A549 (cell line): ENCODE data around the gene GREB1. TPM values are rescaled to one million over a fixed set of nuclear protein-coding genes. Genes with fewer than 3 reads are reported as not detected.

ENCODE experiments used
- ATAC-seq, 2 experiments: fragments of 200-7000 bp in 1 of 2; fragments of >200 bp in 1 of 2; cut with Nextera tagmentation in 1 of 2; cut with Tn5 transposase in 1 of 2; 3 replicates each; pipeline versions ENCODE4 v1.8.0 to v1.9.1; 2018 to 2020; ENCODE audit warnings: mild to moderate bottlenecking in 1 of 2, moderate library complexity in 1 of 2
- CTCF ChIA-PET: fragments of 300-600 bp; sonication (Branson Sonifier 250); formaldehyde crosslinking; extraction: SDS; loops from one replicate; lab custom pipeline; 2021; ENCODE audit warnings: antibody characterized with exemption, inconsistent platforms; lab: Yijun Ruan, JAX
- POLR2A ChIA-PET: fragments of 350-600 bp; formaldehyde crosslinking; extraction: SDS; loops from one replicate; lab custom pipeline; 2021; ENCODE audit warnings: antibody characterized with exemption, inconsistent platforms; lab: Yijun Ruan, JAX
- DNase-seq, 2 experiments: peaks; one replicate each; pipeline versions ENCODE4 v3.0.0 to v3.0.0-alpha.2; 2011 to 2016; ENCODE audit warnings: low read depth in 1 of 2, low spot score in 1 of 2
- FAIRE-seq: peaks from 2 replicates; lab custom pipeline; 2011; peaks lifted over from hg19 to GRCh38; lab: Jason Lieb, UNC
- H3K27ac ChIP-seq, 2 experiments: fragments of >200 bp; sonication (Bioruptor Twin); formaldehyde crosslinking; 3 replicates each; pipeline ENCODE4 v1.5.1; 2016 to 2017
- H3K4me1 ChIP-seq: fragments of >200 bp; sonication (Bioruptor Twin); formaldehyde crosslinking; 3 replicates; pipeline ENCODE4 v1.6.1; 2016
- H3K4me2 ChIP-seq: fragments of >200 bp; sonication (Bioruptor Twin); formaldehyde crosslinking; 3 replicates; pipeline ENCODE4 v1.6.1; 2016
- H3K4me3 ChIP-seq: fragments of >200 bp; sonication (Bioruptor Twin); formaldehyde crosslinking; 3 replicates; pipeline ENCODE4 v1.5.1; 2016
- H3K9me3 ChIP-seq: fragments of >200 bp; sonication (Bioruptor Twin); formaldehyde crosslinking; 3 replicates; pipeline ENCODE4 v1.6.1; 2016
- CBX2 ChIP-seq: fragments of 200-600 bp; sonication (generic); IDR thresholded peaks from 2 replicates; pipeline ENCODE4 v1.6.1; 2016; ENCODE audit warnings: low read depth, mild to moderate bottlenecking, borderline replicate concordance
- CEBPB ChIP-seq, 2 experiments: fragments of >200 bp in 1 of 2; sonication (Bioruptor Twin) in 1 of 2; formaldehyde crosslinking in 1 of 2; IDR thresholded peaks; 2 replicates each; pipeline ENCODE4 v1.6.1; 2012 to 2016
- EHMT2 ChIP-seq: fragments of 200-600 bp; sonication (generic); IDR thresholded peaks from 2 replicates; pipeline ENCODE4 v1.6.1; 2016; ENCODE audit warnings: antibody characterized with exemption, low read depth, mild to moderate bottlenecking, moderate library complexity
- FOSB ChIP-seq: fragments of 250-450 bp; sonication (Bioruptor Pico); IDR thresholded peaks from 2 replicates; pipeline ENCODE4 v1.5.0; 2020; ENCODE audit warnings: mild to moderate bottlenecking, moderate library complexity
- HOXB13 ChIP-seq: fragments of 250-450 bp; sonication (Bioruptor Pico); IDR thresholded peaks from 2 replicates; pipeline ENCODE4 v1.5.0; 2020; ENCODE audit warnings: low read depth, mild to moderate bottlenecking, moderate library complexity
- JUN ChIP-seq, 2 experiments: fragments of >200 bp; sonication (Bioruptor Twin); formaldehyde crosslinking; IDR thresholded peaks; 2 replicates in 1 of 2; 3 replicates in 1 of 2; pipeline ENCODE4 v1.6.1; 2016 to 2017
- JUNB ChIP-seq: fragments of >200 bp; sonication (Bioruptor Twin); formaldehyde crosslinking; IDR thresholded peaks from 2 replicates; pipeline ENCODE4 v1.6.1; 2016
- KDM1A ChIP-seq: fragments of 200-600 bp; sonication (generic); IDR thresholded peaks from 2 replicates; pipeline ENCODE4 v1.6.1; 2016; ENCODE audit warnings: low read depth, mild to moderate bottlenecking
- MAZ ChIP-seq: fragments of 150-350 bp; IDR thresholded peaks from 2 replicates; pipeline ENCODE4 v1.6.1; 2014; ENCODE audit warnings: antibody characterized with exemption, low read depth, low read length, borderline replicate concordance
- POLR2A ChIP-seq: IDR thresholded peaks from 2 replicates; pipeline ENCODE4 v1.6.1; 2012; ENCODE audit warnings: mild to moderate bottlenecking, low read length
- RFX5 ChIP-seq: fragments of 450-650 bp; IDR thresholded peaks from 2 replicates; pipeline ENCODE4 v1.7.1; 2014; ENCODE audit warnings: antibody characterized with exemption, mild to moderate bottlenecking, moderate library complexity
- SMC3 ChIP-seq: fragments of >200 bp; sonication (Bioruptor Twin); formaldehyde crosslinking; IDR thresholded peaks from 3 replicates; pipeline ENCODE4 v1.6.1; 2018; ENCODE audit warnings: inconsistent platforms
- SREBF2 ChIP-seq: fragments of 450-650 bp; IDR thresholded peaks from 2 replicates; pipeline ENCODE4 v1.6.1; 2014; ENCODE audit warnings: mild to moderate bottlenecking, moderate library complexity
- ZC3H11A ChIP-seq: fragments of 450-650 bp; IDR thresholded peaks from 2 replicates; pipeline ENCODE4 v1.6.1; 2014; ENCODE audit warnings: antibody characterized with exemption, mild to moderate bottlenecking
- ZFP36 ChIP-seq: fragments of 450-650 bp; IDR thresholded peaks from 2 replicates; pipeline ENCODE4 v1.6.1; 2014; ENCODE audit warnings: borderline replicate concordance; ENCODE audit not compliant: partially characterized antibody
- ZNF302 ChIP-seq: fragments of 250-450 bp; sonication (Bioruptor Pico); IDR thresholded peaks from 2 replicates; pipeline ENCODE4 v1.9.0; 2021; ENCODE audit warnings: inconsistent platforms, mild to moderate bottlenecking, moderate library complexity
- ZSCAN20 ChIP-seq: fragments of 250-450 bp; sonication (Bioruptor Pico); IDR thresholded peaks from 2 replicates; pipeline ENCODE4 v1.8.0; 2022; ENCODE audit warnings: mild to moderate bottlenecking, moderate library complexity
- WGBS: methylation state at CpG from one replicate; pipeline ENCODE4 v1.1.6; 2017; ENCODE audit errors: missing lambda C conversion rate; 5-methylcytosine and 5-hydroxymethylcytosine counted together
- polyA plus RNA-seq, 4 experiments: library from polyadenylated mRNA; depleted of rRNA in 3 of 4; stranded (reverse); fragments of >200 nt; fragmentation: RNase III in 1 of 4; extraction: RNeasy Plus Mini Kit Qiagen cat#74134 plus additional on column Dnase treatment in 1 of 4; gene quantifications; 2 replicates in 3 of 4; 3 replicates in 1 of 4; pipeline ENCODE4 v1.2.3, GENCODE V29; 2011 to 2017
- TF ChIP-seq, protein P1 (sequence below): IDR thresholded peaks from 2 replicates; pipeline ENCODE4 v1.6.1; 2012
- TF ChIP-seq, protein P2 (sequence below): fragments of >200 bp; sonication (Bioruptor Twin); formaldehyde crosslinking; IDR thresholded peaks from 3 replicates; pipeline ENCODE4 v1.6.1; 2016
- TF ChIP-seq, protein P3 (sequence below): IDR thresholded peaks from 2 replicates; pipeline ENCODE4 v1.6.1; 2012

The GREB1 gene
- polyA plus RNA-seq, 2 of the 4 experiments (the other 2 are of a cell fraction) = 1.1 to 1.3 TPM

DNA sequence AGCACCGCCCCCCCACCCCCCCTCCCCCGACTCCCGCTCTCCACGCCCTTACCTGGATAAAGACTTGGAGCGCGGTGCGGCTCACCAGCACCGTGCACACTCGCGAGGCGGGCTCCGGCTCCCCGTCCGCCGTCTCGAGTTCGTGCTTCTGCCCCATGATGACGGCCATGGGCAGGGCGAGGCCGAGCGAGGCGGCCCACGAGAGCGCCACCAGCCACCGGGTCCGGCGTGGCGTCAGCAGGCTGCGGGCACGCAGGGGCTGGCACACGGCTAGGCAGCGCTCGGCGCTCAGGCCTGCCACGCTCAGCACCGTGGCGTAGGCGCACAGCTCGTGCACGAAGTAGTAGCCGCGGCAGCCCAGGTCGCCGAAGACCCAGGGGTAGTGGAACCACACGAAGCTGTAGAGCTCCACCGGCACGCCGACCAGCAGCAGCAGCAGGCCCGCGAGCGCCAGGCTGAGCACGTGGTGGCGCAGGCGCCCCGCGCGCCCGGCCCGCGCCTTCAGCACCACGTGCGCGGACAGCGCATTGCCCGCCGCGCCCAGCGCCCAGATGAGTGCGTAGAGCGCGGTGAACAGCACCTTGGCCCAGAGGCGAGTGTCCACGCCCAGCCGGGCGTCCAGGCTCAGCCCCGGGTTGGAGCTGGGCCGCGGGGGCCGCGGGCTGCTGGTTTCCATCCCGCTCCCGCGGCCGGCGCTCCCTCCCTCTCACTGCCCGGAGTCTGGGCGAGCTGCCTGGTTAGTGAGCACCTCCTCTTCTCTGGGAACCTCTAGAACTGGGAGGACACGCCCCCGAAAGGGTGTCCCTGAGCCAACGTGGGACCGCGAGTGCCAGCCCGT, 135.8 kb downstream of the GREB1 start, which contains the start of gene NTSR2 (continued):
- TF ChIP-seq, protein P1, sequence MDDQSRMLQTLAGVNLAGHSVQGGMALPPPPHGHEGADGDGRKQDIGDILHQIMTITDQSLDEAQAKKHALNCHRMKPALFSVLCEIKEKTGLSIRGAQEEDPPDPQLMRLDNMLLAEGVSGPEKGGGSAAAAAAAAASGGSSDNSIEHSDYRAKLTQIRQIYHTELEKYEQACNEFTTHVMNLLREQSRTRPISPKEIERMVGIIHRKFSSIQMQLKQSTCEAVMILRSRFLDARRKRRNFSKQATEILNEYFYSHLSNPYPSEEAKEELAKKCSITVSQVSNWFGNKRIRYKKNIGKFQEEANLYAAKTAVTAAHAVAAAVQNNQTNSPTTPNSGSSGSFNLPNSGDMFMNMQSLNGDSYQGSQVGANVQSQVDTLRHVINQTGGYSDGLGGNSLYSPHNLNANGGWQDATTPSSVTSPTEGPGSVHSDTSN = no peak
- no peak for TF ChIP-seq ZSCAN20

DNA sequence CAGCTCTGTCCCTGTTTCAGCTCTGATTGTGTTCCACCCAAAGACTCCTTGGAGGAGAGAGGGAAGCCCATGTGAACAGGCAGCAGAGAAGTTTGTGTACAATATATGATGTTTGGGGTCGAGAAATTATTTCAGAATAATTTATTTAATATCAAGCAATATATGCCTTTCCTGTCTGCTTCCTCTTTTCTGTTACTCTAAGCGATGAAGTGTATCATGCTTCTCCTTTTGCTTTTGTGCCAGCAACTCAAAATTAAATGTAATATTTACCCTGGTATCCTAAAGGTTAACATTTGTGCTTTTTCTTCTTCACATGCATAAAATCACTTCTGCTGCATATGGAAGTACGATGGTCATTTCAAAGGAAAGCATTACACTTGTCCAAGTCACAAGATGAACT, 138.6 kb downstream of the GREB1 start:
- Histone ChIP-seq H3K9me3 (no peaks in the 10 kb centered on the region), H3K4me1 (peaks cover 7% of the 10 kb centered on the region; the same call in 1 of the 3 replicates), H3K27ac (no peak overlapping the region), H3K4me3 (no peak overlapping the region), H3K4me2 (no peak overlapping the region)
- DNase-seq (no peak), ATAC-seq (no peak), FAIRE-seq (no peak)
- no peak for TF ChIP-seq ZC3H11A
- no peak for TF ChIP-seq ZNF302 (CRISPR knock-in tag)
- TF ChIP-seq EHMT2 = no peak
- TF ChIP-seq, protein P2, sequence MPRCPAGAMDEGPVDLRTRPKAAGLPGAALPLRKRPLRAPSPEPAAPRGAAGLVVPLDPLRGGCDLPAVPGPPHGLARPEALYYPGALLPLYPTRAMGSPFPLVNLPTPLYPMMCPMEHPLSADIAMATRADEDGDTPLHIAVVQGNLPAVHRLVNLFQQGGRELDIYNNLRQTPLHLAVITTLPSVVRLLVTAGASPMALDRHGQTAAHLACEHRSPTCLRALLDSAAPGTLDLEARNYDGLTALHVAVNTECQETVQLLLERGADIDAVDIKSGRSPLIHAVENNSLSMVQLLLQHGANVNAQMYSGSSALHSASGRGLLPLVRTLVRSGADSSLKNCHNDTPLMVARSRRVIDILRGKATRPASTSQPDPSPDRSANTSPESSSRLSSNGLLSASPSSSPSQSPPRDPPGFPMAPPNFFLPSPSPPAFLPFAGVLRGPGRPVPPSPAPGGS = no peak
- TF ChIP-seq ZFP36 = no peak
- no peak for TF ChIP-seq SMC3
- TF ChIP-seq, protein P3, sequence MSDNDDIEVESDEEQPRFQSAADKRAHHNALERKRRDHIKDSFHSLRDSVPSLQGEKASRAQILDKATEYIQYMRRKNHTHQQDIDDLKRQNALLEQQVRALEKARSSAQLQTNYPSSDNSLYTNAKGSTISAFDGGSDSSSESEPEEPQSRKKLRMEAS = no peak
- no peak for TF ChIP-seq CEBPB (IDR thresholded peaks at IDR 0.05)
- TF ChIP-seq CBX2 = no peak
- TF ChIP-seq MAZ = no peak
- TF ChIP-seq JUN (IDR thresholded peaks at IDR 0.05) = no peak
- no peak for TF ChIP-seq JUNB
- no peak for TF ChIP-seq SREBF2
- TF ChIP-seq HOXB13 (CRISPR knock-in tag) = no peak
- TF ChIP-seq FOSB = no peak
- TF ChIP-seq RFX5 = no peak
- ChIA-PET CTCF (interaction anchor here (0.6 to 1.7 kb wide), 3 partner anchors 9 to 205 kb away, joined by 3 to 6 read pairs (median 4); no protein-coding TSS in a partner anchor), POLR2A (no interaction called here)
- 3% methylated on average over 3 of the region's 3 CpGs for WGBS

DNA sequence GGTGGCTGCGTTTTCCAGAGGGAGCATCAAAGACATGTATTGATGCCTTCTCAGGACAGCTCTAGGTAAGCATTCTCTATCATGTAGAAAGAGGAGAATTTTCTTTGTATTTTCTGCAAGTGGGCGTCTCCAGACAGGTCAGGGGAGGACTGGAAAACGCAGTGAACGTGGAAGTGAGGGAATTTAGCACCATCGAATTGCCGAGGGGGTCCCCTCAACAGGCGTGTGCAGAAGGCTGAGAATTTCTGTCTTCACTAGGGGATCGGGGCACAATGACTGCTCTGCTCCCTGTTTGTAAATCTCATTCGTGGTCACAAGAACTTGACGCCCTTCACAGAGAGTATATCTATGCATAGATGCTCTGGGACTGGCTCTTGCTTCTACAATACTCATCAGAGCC, 141.1 kb downstream of the GREB1 start:
- CTCF ChIA-PET = interaction anchor here (1.0 to 35.7 kb wide), 3 partner anchors 18 to 110 kb away, joined by 3 to 700 read pairs (median 7); no protein-coding TSS in a partner anchor
- POLR2A ChIA-PET = no interaction called here
- 16% methylated on average over 10 of the region's 10 CpGs for WGBS
- no peak for TF ChIP-seq KDM1A
- no peak for TF ChIP-seq POLR2A
- TF ChIP-seq, all 56 proteins: peak for 0
- FAIRE-seq (no peak), ATAC-seq (no peak), DNase-seq (no peak)
- Histone ChIP-seq H3K9me3 (no peaks in the 10 kb centered on the region), H3K4me2 (no peak overlapping the region), H3K27ac (no peak overlapping the region), H3K4me3 (no peak overlapping the region), H3K4me1 (peaks cover 5% of the 10 kb centered on the region; the same call in 1 of the 3 replicates)
